GM23338 (cell line): ENCODE data around the gene ZNF664.

ENCODE experiments used
- CREB1 ChIP-seq: fragments of 250-450 bp; sonication (Bioruptor Pico); IDR thresholded peaks from 2 replicates; pipeline ENCODE4 v1.5.0; 2020; ENCODE audit warnings: low read depth, mild to moderate bottlenecking, moderate library complexity
- CTCF ChIP-seq, 2 experiments: fragments of 200-600 bp in 1 of 2; sonication (generic) in 1 of 2; conservative IDR thresholded peaks; 2 replicates each; pipeline versions ENCODE4 v1.5.1 to v1.6.1; 2016 to 2017; ENCODE audit warnings: antibody characterized with exemption in 2 of 2, low read depth in 2 of 2, mild to moderate bottlenecking in 2 of 2, moderate library complexity in 1 of 2
- EZH2 ChIP-seq: fragments of 200-600 bp; sonication (generic); IDR thresholded peaks from one replicate; pipeline ENCODE4 v1.8.0; 2017; ENCODE audit warnings: antibody characterized with exemption, mild to moderate bottlenecking, low read depth; ENCODE audit not compliant: unreplicated experiment
- EZH2phosphoT487 ChIP-seq: fragments of 200-600 bp; sonication (generic); IDR thresholded peaks from one replicate; pipeline ENCODE4 v1.8.1; 2018; ENCODE audit warnings: antibody characterized with exemption; ENCODE audit not compliant: unreplicated experiment
- JUNB ChIP-seq: IDR thresholded peaks from one replicate; pipeline ENCODE4 v1.6.1; 2016; ENCODE audit warnings: antibody characterized with exemption; ENCODE audit not compliant: unreplicated experiment
- NANOG ChIP-seq: IDR thresholded peaks from 2 replicates; pipeline ENCODE4 v1.6.1; 2016; ENCODE audit warnings: antibody characterized with exemption, borderline replicate concordance
- POLR2AphosphoS5 ChIP-seq: IDR thresholded peaks from 2 replicates; pipeline ENCODE4 v1.6.1; 2016; ENCODE audit warnings: antibody characterized with exemption, low read depth
- REST ChIP-seq: IDR thresholded peaks from one replicate; pipeline ENCODE4 v1.6.1; 2018; ENCODE audit warnings: antibody characterized with exemption; ENCODE audit not compliant: unreplicated experiment
- ZNF114 ChIP-seq: fragments of 250-450 bp; sonication (Bioruptor Pico); IDR thresholded peaks from 2 replicates; pipeline ENCODE4 v1.5.0; 2020; ENCODE audit warnings: mild to moderate bottlenecking, moderate library complexity
- ZNF331 ChIP-seq: fragments of 250-450 bp; sonication (Bioruptor Pico); IDR thresholded peaks from 2 replicates; pipeline ENCODE4 v1.5.0; 2020; ENCODE audit warnings: low read depth, mild to moderate bottlenecking, moderate library complexity

GRCh38 chr12:124035163-124035562 lies 62.1 kb downstream of the ZNF664 start:
- TF ChIP-seq CTCF (conservative IDR thresholded peaks at IDR 0.05; ENCODE audit: low read depth in 2 of 2) (no peak), POLR2AphosphoS5 (no peak), EZH2 (no peak), CREB1 (CRISPR knock-in tag) (no peak), JUNB (no peak), REST (no peak), EZH2phosphoT487 (no peak), NANOG (no peak), ZNF331 (CRISPR knock-in tag) (no peak), ZNF114 (CRISPR knock-in tag) (no peak)
